HepG2 (cell line): ENCODE results near the gene ANO9. TPM values are rescaled to one million over a fixed set of nuclear protein-coding genes. Genes with fewer than 3 reads are reported as not detected.

ENCODE experiments used
- DMAP1 ChIP-seq: IDR thresholded peaks from 2 replicates; pipeline ENCODE4 v1.6.1; 2016
- DNMT3B ChIP-seq: conservative IDR thresholded peaks from 2 replicates; pipeline ENCODE4 v1.6.1; 2016; ENCODE audit warnings: missing biosample characterization, control low read depth
- EHMT2 ChIP-seq: fragments of 200-600 bp; sonication (generic); IDR thresholded peaks from 2 replicates; pipeline ENCODE4 v1.7.0; 2017; ENCODE audit warnings: antibody characterized with exemption, low read depth, low read length, borderline replicate concordance
- EZH2 ChIP-seq: conservative IDR thresholded peaks from 2 replicates; pipeline ENCODE4 v1.6.1; 2012; ENCODE audit warnings: mild to moderate bottlenecking, low read depth, low read length, moderate library complexity
- FUBP1 ChIP-seq: sonication (generic); formaldehyde crosslinking; IDR thresholded peaks from 2 replicates; pipeline ENCODE4 v1.5.1; 2020; ENCODE audit warnings: missing genetic modification reagents, mild to moderate bottlenecking, borderline replicate concordance
- GATAD2A ChIP-seq: IDR thresholded peaks from 2 replicates; pipeline ENCODE4 v1.6.1; 2016
- HES4 ChIP-seq: sonication (generic); formaldehyde crosslinking; IDR thresholded peaks from 2 replicates; pipeline ENCODE4 v1.9.0; 2021; ENCODE audit warnings: mild to moderate bottlenecking, missing genetic modification reagents, borderline replicate concordance
- HINFP ChIP-seq: sonication (generic); formaldehyde crosslinking; IDR thresholded peaks from 2 replicates; pipeline ENCODE4 v1.4.0; 2020; ENCODE audit warnings: low read depth, mild to moderate bottlenecking, missing genetic modification reagents
- MAFF ChIP-seq: IDR thresholded peaks from 2 replicates; pipeline ENCODE4 v1.6.1; 2011; ENCODE audit warnings: low read depth, low read length, improper control_type of control experiment
- RCOR2 ChIP-seq: IDR thresholded peaks from 2 replicates; pipeline ENCODE4 v1.6.1; 2016; ENCODE audit warnings: missing biosample characterization, missing genetic modification reagents
- SALL2 ChIP-seq: sonication (generic); formaldehyde crosslinking; IDR thresholded peaks from 2 replicates; pipeline ENCODE4 v1.8.1; 2023; ENCODE audit warnings: mild to moderate bottlenecking, missing genetic modification reagents, inconsistent platforms
- SP140L ChIP-seq: sonication (generic); formaldehyde crosslinking; IDR thresholded peaks from 2 replicates; pipeline ENCODE4 v1.4.0; 2020; ENCODE audit warnings: missing genetic modification reagents, borderline replicate concordance
- TGIF2 ChIP-seq: IDR thresholded peaks from 2 replicates; pipeline ENCODE4 v1.6.1; 2016; ENCODE audit warnings: control low read depth, missing compliant biosample characterization
- THRA ChIP-seq: sonication (generic); formaldehyde crosslinking; IDR thresholded peaks from 2 replicates; pipeline ENCODE4 v1.4.0; 2020; ENCODE audit warnings: missing genetic modification reagents, borderline replicate concordance
- UBTF ChIP-seq: sonication (generic); formaldehyde crosslinking; IDR thresholded peaks from 2 replicates; pipeline ENCODE4 v1.4.0; 2020; ENCODE audit warnings: mild to moderate bottlenecking, missing genetic modification reagents
- ZFP90 ChIP-seq: sonication (generic); formaldehyde crosslinking; IDR thresholded peaks from 2 replicates; pipeline ENCODE4 v1.8.0; 2022; ENCODE audit warnings: missing genetic modification reagents, mild to moderate bottlenecking, inconsistent platforms, borderline replicate concordance
- ZFX ChIP-seq: sonication (generic); formaldehyde crosslinking; IDR thresholded peaks from 2 replicates; pipeline ENCODE4 v1.4.0; 2020; ENCODE audit warnings: mild to moderate bottlenecking, low read depth, missing genetic modification reagents, moderate library complexity
- ZNF205 ChIP-seq: IDR thresholded peaks from 2 replicates; pipeline ENCODE4 v1.6.1; 2018; ENCODE audit warnings: missing biosample characterization, missing genetic modification reagents
- ZNF446 ChIP-seq: sonication (generic); formaldehyde crosslinking; IDR thresholded peaks from 2 replicates; pipeline ENCODE4 v1.5.0; 2020; ENCODE audit warnings: mild to moderate bottlenecking, missing genetic modification reagents
- ZNF615 ChIP-seq: sonication (generic); formaldehyde crosslinking; IDR thresholded peaks from 2 replicates; pipeline ENCODE4 v1.5.0; 2020; ENCODE audit warnings: mild to moderate bottlenecking, missing genetic modification reagents, borderline replicate concordance
- ZNF777 ChIP-seq: sonication (generic); formaldehyde crosslinking; IDR thresholded peaks from 2 replicates; pipeline ENCODE4 v1.4.0; 2020; ENCODE audit warnings: missing genetic modification reagents
- ZNF839 ChIP-seq: sonication (generic); formaldehyde crosslinking; IDR thresholded peaks from 2 replicates; pipeline ENCODE4 v1.4.0; 2020; ENCODE audit warnings: missing genetic modification reagents, mild to moderate bottlenecking, borderline replicate concordance
- ZNF850 ChIP-seq: sonication (generic); formaldehyde crosslinking; conservative IDR thresholded peaks from 2 replicates; pipeline ENCODE4 v1.9.0; 2021; ENCODE audit warnings: mild to moderate bottlenecking, missing genetic modification reagents
- ZSCAN12 ChIP-seq: sonication (generic); formaldehyde crosslinking; IDR thresholded peaks from 2 replicates; pipeline ENCODE4 v1.9.0; 2021; ENCODE audit warnings: mild to moderate bottlenecking, missing genetic modification reagents
- ZSCAN31 ChIP-seq: sonication (generic); formaldehyde crosslinking; IDR thresholded peaks from 2 replicates; pipeline ENCODE4 v1.5.0; 2020; ENCODE audit warnings: low read depth, mild to moderate bottlenecking, missing genetic modification reagents
- polyA plus RNA-seq, 8 experiments: library from polyadenylated mRNA; depleted of rRNA in 3 of 8; stranded (reverse) in 7 of 8; unstranded in 1 of 8; fragments of >200 nt; fragmentation: Illumina TruSeq in 4 of 8; extraction: Trizol in 4 of 8; gene quantifications; 2 replicates each; pipeline versions ENCODE4 v1.2.1 to v1.2.3, GENCODE V29; 2011 to 2016; ENCODE audit warnings: low read depth in 4 of 8, missing spikeins in 1 of 8, mixed read lengths in 1 of 8; ENCODE audit not compliant: insufficient read depth in 1 of 8
- total RNA-seq, 5 experiments: library from RNA; depleted of rRNA; stranded (reverse); fragments of >200 nt; fragmentation: Illumina TruSeq; extraction: Trizol; gene quantifications; 2 replicates each; pipeline ENCODE4 v1.2.3, GENCODE V29; 2016; ENCODE audit warnings: low read depth in 1 of 5

ANO9 gene
- total and polyA plus RNA-seq, 2 of the 13 experiments (the other 11 are each of a cell fraction or from before 2014, with no cell fraction given): 8.9 to 14.3 TPM

GRCh38 chr11:416051-416756 is 25.6 kb downstream of the ANO9 start (continued):
- TF ChIP-seq THRA (CRISPR knock-in tag) (no peak), ZSCAN31 (CRISPR knock-in tag) (no peak), ZNF446 (CRISPR knock-in tag) (no peak), ZNF839 (CRISPR knock-in tag) (no peak), DMAP1 (CRISPR knock-in tag) (no peak), SALL2 (CRISPR knock-in tag) (peak; percentile 41; the same call in 1 of the 2 replicates), HINFP (CRISPR knock-in tag) (0 out of 2 replicates have a peak, but pooled peaks have one; percentile 54), FUBP1 (CRISPR knock-in tag) (no peak), TGIF2 (CRISPR knock-in tag) (no peak), ZNF615 (CRISPR knock-in tag) (no peak), ZNF777 (CRISPR knock-in tag) (0 out of 2 replicates have a peak, but pooled peaks have one; percentile 13), ZNF850 (CRISPR knock-in tag) (no peak), MAFF (no peak), RCOR2 (no peak), ZNF205 (no peak), SP140L (no peak), GATAD2A (CRISPR knock-in tag) (no peak), HES4 (CRISPR knock-in tag) (no peak), ZFP90 (no peak), ZSCAN12 (CRISPR knock-in tag) (no peak), DNMT3B (CRISPR knock-in tag) (no peak), EZH2 (no peak), UBTF (0 out of 2 replicates have a peak, but pooled peaks have one; percentile 15), ZFX (CRISPR knock-in tag) (peak; percentile 47; the same call in 1 of the 2 replicates), EHMT2 (no peak)
